Measurements from ENCODE around the gene TIGD6.

The TIGD6 gene

DNA sequence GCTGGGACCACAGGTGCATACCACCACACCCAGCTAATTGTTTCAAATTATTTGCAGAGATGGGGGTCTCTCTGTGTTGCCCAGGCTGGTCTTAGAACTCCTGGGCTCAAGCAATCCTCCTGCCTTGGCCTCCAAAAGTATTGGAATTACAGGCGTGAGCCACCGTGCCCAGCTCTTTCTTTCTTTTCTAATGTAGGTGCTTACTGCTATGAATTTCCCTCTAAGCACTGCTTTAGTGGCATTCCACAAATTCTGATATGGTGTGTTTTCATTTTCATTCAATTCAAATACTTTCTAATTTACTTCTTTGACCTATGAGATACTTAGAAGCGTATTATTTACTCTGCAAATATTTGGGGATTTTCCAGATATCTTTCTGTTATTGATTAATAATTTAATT, 15.0 kb upstream of the TIGD6 start:
- no peak for DNase-seq

- no peak for DNase-seq
Observed at GRCh38 chr5:150014456-150014855, 14.0 kb upstream of the TIGD6 start.

DNA sequence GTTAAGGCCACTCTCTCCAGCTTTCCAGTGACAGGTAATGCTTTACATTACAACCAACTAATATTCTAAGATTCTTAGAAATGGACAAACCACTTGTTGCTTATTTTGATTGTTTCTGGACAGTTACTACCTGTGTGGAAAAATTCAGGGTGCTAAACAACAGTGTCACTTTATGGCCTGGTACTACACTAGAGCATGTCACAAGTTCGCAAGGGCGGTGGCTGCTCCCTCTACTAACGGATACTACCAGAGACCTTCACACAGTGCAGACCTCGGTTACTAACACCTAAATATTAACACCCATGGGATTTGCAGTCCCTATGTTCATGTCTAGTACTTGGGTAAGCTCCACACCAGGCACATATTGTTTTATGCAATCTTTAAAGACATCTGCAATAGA, 13.5 kb upstream of the TIGD6 start:
- no peak for DNase-seq

GRCh38 chr5:150009671-150010387, 9.4 kb upstream of the TIGD6 start:
- DNase-seq, result no peak

DNA sequence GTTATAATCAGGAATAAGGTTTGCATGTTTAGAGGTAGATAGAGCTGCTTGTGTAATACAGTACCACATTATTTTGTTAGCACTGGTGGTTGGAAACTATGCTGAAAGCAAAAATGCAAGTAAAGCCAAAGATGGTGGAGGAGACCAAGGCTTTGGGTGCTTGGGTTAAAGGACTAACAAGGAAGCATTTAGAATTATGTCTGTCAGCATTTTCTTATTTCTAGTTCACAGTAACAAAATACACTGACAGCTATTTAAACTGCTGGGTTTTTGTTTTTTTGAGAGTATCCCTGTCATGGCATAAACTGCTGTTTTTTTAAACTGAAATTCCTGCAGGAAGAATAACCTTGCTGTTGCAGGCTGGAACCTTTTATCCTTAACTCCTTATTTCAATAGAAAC, 6.6 kb upstream of the TIGD6 start:
- no peak for DNase-seq

DNA sequence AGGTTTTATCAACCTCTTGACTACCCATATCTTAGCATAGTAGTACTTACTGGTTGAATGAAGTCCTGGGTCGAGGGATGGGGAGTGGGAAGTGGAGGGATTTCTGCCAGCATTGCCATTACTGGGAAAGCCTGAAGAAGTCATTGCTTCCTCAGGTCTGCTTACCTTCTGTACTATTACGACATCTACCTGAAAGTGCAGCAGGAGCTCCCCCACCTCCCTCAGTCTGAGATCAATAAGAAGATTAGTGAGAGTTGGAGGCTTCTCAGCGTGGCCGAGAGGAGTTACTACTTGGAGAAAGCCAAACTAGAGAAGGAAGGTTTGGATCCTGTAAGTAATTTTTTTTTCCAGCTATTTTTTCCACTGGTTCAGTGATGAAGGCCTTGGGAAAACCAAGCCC, 5.9 kb upstream of the TIGD6 start:
- DNase-seq, result no peak

DNA sequence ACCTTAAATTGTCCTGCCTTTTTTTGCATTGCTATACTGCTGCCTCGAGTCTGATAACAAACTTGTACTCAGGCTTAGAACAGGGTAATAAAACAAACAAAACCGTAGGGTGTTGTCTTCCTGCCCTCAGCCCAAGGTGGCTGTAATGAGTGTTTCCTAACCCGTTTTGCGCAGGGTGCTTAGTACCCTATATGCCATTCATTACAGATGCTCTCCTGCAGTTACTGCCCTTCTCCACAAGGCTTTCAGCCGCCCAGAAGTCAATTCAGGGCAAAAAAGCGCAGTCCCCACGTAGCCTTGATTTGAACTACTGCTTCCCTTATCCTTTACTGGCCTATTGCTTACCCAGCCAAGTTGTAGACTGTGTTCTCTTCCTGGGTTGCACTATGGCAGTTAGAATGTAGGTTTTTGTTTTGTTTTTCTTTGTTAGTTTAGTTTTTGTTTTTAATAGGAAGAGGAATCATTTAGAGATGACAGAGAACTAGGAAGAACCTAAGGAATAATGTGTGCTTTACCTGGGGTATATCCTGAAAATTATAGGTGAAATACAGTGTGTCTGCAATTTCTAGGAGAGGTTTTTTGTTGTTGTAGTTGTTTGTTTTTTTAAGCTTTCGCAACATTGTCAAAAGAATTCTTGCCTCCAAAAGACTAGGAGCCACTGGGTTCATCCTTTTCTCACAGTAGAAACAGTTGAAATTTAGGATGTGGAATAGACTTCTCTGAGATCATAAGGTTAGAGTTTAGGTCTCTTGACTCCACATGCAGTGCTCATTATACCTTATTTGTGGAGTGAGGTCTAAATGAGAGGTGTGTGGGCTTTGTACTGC, 1.4 kb upstream of the TIGD6 start:
- peak; percentile 85 for DNase-seq

DNA sequence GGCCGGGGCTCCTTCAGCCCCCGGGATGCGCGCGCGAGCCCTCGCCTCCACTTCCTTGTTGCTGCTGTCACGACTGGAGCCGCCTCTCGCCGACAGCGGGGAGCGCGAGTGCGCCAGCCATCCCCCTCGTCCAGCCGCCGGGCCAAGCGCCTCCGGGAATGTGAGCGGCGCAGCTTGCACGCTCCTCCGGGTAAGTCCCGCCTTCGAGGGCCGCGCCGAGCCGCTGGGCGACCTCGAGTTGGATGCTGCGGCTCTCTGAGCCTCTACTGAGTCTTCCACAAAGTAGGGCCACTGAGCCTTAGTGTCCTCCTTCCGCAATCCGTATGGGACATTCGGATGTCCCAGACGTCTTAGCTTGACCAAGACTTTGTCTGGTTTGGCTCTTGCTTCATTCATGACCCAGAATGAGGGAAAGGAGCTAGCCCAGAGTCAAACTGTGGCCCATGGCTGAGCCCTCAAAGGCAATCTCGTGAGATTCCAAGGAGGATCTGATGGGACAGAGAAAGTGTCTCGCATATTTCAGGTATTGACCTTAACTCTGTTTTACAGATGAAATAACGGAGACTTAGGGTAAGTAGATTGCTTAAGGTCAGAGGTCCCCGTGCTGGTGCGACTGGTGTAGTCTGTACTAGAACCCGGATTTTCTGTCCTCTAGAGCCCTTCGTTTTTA, 671 bp upstream of the TIGD6 start:
- no peak for DNase-seq

GRCh38 chr5:149999866-150000255, 593 bp downstream of the TIGD6 start:
- DNase-seq, result no peak

- DNase-seq, result no peak
Observed at GRCh38 chr5:149999359-149999758, 1.1 kb downstream of the TIGD6 start.

GRCh38 chr5:149998281-149998680, 2.2 kb downstream of the TIGD6 start:
- no peak for DNase-seq

DNA sequence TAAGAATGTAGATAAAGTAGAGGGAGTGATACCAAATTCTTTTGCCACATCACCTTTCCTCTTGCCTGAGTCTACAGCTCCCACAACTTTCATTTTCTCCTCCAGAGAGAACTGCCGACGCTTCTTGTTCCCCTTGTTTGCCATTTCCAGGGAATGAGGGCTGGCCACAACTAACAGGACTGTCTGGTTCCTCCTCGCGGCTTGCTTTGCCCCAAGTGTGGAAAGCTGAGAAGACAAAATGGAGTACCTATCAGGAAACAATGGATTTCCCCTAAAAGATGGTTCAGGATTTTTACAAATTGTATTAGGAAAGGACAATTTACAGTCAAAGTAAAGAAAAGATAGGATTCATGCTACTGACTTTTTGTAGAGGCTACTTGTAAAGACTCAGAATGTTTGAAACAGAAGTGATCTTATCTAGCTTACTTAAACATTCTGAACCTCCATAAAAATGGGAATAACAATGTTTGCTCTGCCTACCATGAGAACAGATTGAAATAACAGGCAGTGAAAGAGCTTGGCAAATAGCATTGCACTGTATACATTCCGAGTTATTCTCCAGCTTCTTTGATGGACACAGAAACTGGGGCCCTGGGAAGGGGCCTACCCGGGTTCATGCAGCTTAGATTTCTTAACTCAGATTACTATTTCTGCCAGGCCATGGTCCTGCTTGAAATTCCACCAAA, 4.1 kb downstream of the TIGD6 start:
- no peak for DNase-seq

- DNase-seq, result no peak
Observed at GRCh38 chr5:149995385-149996204, 4.9 kb downstream of the TIGD6 start.

- no peak for DNase-seq
Observed at GRCh38 chr5:149993471-149993870, 7.0 kb downstream of the TIGD6 start.

GRCh38 chr5:149990518-149991376, 9.7 kb downstream of the TIGD6 start:
- DNase-seq, result peak; percentile 23

DNA sequence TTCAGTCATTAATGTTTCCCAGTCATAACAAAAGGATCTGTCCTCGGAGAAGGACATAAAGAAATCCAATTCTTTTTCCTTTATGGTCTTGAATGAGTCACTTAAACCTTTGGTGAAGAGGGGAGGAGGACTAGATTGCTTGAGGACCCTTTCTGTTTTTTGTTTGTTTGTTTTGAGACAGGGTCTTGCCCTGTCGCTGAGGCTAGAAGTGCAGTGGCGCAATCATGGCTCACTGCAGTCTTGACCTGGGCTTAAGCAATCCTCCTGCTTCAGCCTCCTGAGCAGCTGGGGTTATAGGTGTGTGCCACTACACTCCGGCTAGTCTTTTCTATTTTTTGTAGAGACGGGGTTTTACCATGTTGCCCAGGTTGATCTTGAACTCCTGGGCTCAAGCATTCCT, 12.3 kb downstream of the TIGD6 start:
- no peak for DNase-seq

GRCh38 chr5:149982505-149982904, 17.9 kb downstream of the TIGD6 start:
- DNase-seq, result no peak

DNA sequence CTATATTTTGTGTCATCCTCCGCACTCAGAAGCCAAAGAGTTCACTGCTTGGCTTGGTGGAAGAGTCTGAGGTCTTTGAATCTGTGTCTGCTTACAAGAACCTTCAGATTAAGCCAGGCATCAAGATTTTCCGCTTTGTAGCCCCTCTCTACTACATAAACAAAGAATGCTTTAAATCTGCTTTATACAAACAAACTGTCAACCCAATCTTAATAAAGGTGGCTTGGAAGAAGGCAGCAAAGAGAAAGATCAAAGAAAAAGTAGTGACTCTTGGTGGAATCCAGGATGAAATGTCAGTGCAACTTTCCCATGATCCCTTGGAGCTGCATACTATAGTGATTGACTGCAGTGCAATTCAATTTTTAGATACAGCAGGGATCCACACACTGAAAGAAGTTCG, 19.2 kb downstream of the TIGD6 start:
- no peak for DNase-seq

DNA sequence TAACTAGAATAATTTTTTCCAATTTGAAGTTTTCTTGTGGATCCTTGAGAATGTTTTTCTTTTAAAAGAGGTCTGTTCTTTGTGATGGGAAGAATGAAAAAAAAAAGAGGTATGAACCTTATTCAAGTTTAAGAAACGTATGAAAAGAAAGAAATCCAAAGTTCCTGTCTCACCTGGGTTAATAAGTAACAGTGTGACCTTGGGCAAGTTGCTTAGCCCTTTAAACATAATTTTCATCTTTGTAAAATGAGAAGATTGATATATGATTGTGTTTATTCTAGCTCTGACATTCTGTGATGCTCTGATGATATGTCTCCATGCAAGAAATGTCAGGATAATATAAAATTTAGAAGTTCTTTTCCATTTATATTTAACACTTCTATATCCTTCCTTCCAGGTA, 20.6 kb downstream of the TIGD6 start:
- DNase-seq, result no peak

GRCh38 chr5:149975409-149975808, 25.0 kb downstream of the TIGD6 start:
- DNase-seq, result no peak

- DNase-seq, result no peak
Observed at GRCh38 chr5:149969181-149969930, 31.1 kb downstream of the TIGD6 start.

Data from SIG-M5 (cell line).